Measurements from ENCODE around the gene AFTPH. TPM values are rescaled to one million over a fixed set of nuclear protein-coding genes. Genes with fewer than 3 reads are reported as not detected.

AFTPH gene
- total RNA-seq, 1 donor from 2014 or later: 32.2 TPM

DNA sequence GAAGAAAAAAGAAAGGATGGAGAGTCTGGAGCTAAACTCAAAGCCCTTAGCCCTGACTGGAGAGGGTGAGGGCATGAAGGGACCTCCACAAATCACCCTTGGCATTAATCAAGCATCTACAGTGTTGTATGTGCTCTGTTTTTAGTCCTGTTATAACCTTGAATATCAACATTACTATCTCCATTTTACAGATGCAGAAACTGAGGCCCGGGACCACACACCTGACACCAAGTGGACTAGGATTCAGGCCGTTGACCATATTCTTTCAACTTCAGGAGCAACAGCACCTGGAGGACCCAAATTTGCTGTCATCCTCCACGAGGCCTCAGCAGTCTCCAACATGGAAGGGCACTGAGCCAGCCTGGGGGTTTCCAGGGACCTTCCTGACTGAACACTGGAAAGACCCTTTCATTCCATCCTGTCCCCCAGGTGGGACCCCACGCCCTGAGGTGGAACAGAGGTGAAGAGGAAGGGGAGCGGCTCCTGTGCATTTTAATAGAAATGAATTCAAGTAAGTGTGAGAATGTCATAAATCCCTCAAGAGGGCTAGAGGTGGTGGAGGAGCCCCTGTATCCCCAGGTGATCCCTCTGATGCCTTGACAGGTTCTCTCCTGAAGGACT lies 88.6 kb downstream of the AFTPH start:
- peaks cover 3% of the 10 kb centered on the region for H3K9me3 Mint-ChIP-seq
- Histone ChIP-seq H3K27ac (no peak overlapping the region), H3K36me3 (no peaks in the 10 kb centered on the region), H3F3A (ENCODE audit: low read depth) (peaks cover 40% of the 10 kb centered on the region), H4K20me1 (ENCODE audit: low read depth) (no peaks in the 10 kb centered on the region), H3K9ac (no peak overlapping the region), H3K4me1 (peaks cover 32% of the 10 kb centered on the region), H3K9me3 (ENCODE audit: low read depth) (no peaks in the 10 kb centered on the region), H3K27me3 (no peaks in the 10 kb centered on the region), H3K79me2 (ENCODE audit: low read depth) (no peaks in the 10 kb centered on the region), H3K4me3 (no peak overlapping the region), H3K4me2 (no peak overlapping the region), H2AFZ (replicated peaks) (no peak overlapping the region)
- H3K27ac Mint-ChIP-seq: no peak overlapping the region
- DNase-seq (ENCODE audit: low spot score): no peak
- peaks cover 19% of the 10 kb centered on the region for H3K4me1 Mint-ChIP-seq
- peaks cover 14% of the 10 kb centered on the region for H3K27me3 Mint-ChIP-seq (ENCODE audit: insufficient read depth, low read depth)
- H3K4me3 Mint-ChIP-seq: no peak overlapping the region
- TF ChIP-seq EZH2phosphoT487 (IDR thresholded peaks at IDR 0.05) (no peak), EZH2 (IDR thresholded peaks at IDR 0.05) (no peak)
- TF ChIP-seq, protein P1, sequence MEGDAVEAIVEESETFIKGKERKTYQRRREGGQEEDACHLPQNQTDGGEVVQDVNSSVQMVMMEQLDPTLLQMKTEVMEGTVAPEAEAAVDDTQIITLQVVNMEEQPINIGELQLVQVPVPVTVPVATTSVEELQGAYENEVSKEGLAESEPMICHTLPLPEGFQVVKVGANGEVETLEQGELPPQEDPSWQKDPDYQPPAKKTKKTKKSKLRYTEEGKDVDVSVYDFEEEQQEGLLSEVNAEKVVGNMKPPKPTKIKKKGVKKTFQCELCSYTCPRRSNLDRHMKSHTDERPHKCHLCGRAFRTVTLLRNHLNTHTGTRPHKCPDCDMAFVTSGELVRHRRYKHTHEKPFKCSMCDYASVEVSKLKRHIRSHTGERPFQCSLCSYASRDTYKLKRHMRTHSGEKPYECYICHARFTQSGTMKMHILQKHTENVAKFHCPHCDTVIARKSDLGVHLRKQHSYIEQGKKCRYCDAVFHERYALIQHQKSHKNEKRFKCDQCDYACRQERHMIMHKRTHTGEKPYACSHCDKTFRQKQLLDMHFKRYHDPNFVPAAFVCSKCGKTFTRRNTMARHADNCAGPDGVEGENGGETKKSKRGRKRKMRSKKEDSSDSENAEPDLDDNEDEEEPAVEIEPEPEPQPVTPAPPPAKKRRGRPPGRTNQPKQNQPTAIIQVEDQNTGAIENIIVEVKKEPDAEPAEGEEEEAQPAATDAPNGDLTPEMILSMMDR (IDR thresholded peaks at IDR 0.05): no peak
- H3K36me3 Mint-ChIP-seq: no peaks in the 10 kb centered on the region

DNA sequence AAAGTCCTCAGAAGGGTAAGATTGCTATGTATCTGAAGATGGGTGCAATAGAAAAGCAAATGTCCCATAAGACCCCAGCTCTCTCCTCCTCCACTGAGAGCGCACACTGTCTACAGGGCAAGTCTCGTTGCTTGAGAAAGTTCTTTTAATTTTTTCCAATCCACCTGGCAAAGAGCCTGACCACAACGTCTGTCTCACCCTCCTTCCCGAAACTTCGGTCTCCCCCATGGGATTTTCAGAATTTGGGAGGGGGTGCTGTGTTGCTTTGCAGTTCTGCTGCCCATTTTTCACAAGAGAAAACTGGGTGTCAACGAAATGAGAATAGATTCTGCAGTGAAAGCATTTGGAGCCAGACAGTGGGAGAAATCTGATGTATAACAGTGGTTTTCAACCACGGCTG lies 89.1 kb downstream of the AFTPH start:
- peaks cover 23% of the 10 kb centered on the region for H3K4me1 Mint-ChIP-seq
- Histone ChIP-seq H3K4me1 (peaks cover 38% of the 10 kb centered on the region), H3K4me2 (no peak overlapping the region), H3K27me3 (no peaks in the 10 kb centered on the region), H3K4me3 (no peak overlapping the region), H4K20me1 (ENCODE audit: low read depth) (no peaks in the 10 kb centered on the region), H2AFZ (replicated peaks) (no peak overlapping the region), H3K9me3 (ENCODE audit: low read depth) (no peaks in the 10 kb centered on the region), H3F3A (ENCODE audit: low read depth) (peaks cover 40% of the 10 kb centered on the region), H3K27ac (no peak overlapping the region), H3K9ac (no peak overlapping the region), H3K36me3 (no peaks in the 10 kb centered on the region), H3K79me2 (ENCODE audit: low read depth) (no peaks in the 10 kb centered on the region)
- peaks cover 3% of the 10 kb centered on the region for H3K9me3 Mint-ChIP-seq
- no peak for DNase-seq (ENCODE audit: low spot score)
- H3K27me3 Mint-ChIP-seq (ENCODE audit: insufficient read depth, low read depth): peaks cover 16% of the 10 kb centered on the region
- no peaks in the 10 kb centered on the region for H3K36me3 Mint-ChIP-seq
- H3K4me3 Mint-ChIP-seq: no peak overlapping the region
- TF ChIP-seq EZH2phosphoT487 (IDR thresholded peaks at IDR 0.05) (no peak), EZH2 (IDR thresholded peaks at IDR 0.05) (no peak)
- no peak overlapping the region for H3K27ac Mint-ChIP-seq

GRCh38 chr2:64615192-64615763 lies 91.2 kb downstream of the AFTPH start:
- no peaks in the 10 kb centered on the region for H3K36me3 Mint-ChIP-seq
- H3K36me3 ChIP-seq: no peaks in the 10 kb centered on the region
- TF ChIP-seq, protein P1 (IDR thresholded peaks at IDR 0.05): no peak
- TF ChIP-seq EZH2phosphoT487 (IDR thresholded peaks at IDR 0.05) (no peak), EZH2 (IDR thresholded peaks at IDR 0.05) (no peak)
- H3K9me3 Mint-ChIP-seq: no peaks in the 10 kb centered on the region
- H3K27ac ChIP-seq: no peak overlapping the region
- H4K20me1 ChIP-seq (ENCODE audit: low read depth): no peaks in the 10 kb centered on the region
- H3K27me3 ChIP-seq: no peaks in the 10 kb centered on the region
- peaks cover 39% of the 10 kb centered on the region for H3F3A ChIP-seq (ENCODE audit: low read depth)
- H3K4me3 Mint-ChIP-seq: no peak overlapping the region
- no peak overlapping the region for H3K27ac Mint-ChIP-seq
- no peak overlapping the region for H3K9ac ChIP-seq
- DNase-seq (ENCODE audit: low spot score): no peak
- no peaks in the 10 kb centered on the region for H3K79me2 ChIP-seq (ENCODE audit: low read depth)
- no peak overlapping the region for H2AFZ ChIP-seq (replicated peaks)
- no peaks in the 10 kb centered on the region for H3K9me3 ChIP-seq (ENCODE audit: low read depth)
- peaks cover 50% of the 10 kb centered on the region for H3K4me1 ChIP-seq
- no peak overlapping the region for H3K4me3 ChIP-seq
- H3K4me1 Mint-ChIP-seq: peaks cover 29% of the 10 kb centered on the region
- H3K4me2 ChIP-seq: no peak overlapping the region
- H3K27me3 Mint-ChIP-seq (ENCODE audit: insufficient read depth, low read depth): peaks cover 9% of the 10 kb centered on the region
